HG03108 (cell line): ENCODE measurements around the gene CLEC4M.
"Not testable (repeated sequence)": the region's sequence is repeated elsewhere in the genome, so short reads cannot be mapped to it uniquely, and the experiment has no call there.

Source experiments
- ATAC-seq: cut with Tn5 transposase; IDR thresholded peaks from one replicate; pipeline ENCODE4 v1.9.1; 2021; ENCODE audit warnings: moderate library complexity; ENCODE audit not compliant: unreplicated experiment

Gene CLEC4M

DNA sequence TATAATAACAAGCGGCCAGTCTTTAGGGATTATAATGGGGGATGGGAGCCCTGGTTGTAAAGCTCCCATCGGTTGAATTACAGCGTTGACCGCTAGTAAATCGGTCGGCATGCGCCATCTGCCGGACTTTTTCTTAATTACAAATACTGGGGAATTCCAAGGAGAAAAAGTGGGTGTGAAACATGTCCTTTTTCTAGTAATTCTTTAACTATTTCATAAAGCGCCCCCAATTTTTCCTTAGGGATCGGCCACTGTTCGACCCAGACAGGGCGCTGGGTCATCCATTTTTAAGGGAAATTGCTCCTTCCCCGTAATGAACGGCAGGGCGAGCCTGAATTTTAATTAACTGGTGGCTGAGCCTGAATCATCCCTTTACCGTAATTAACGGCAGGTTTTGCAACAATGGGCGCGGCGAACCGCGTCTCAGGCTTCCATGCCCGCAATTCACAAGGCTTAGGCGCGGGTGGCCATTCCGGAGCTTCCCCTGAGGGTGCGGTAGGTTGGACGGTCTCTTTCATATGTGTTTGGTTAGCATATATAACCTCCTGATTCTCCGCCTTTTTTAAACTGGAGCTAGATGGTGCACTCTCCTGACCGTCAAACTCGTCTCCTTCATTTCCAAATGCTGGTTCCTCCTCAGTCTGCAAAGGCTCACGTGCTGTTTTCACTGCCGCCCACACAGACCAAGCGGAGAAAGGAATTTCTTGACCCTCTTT is 36.8 kb downstream of the CLEC4M start:
- no peak for ATAC-seq

GRCh38 chr19:7801020-7801570 is 38.1 kb downstream of the CLEC4M start:
- ATAC-seq = no peak

DNA sequence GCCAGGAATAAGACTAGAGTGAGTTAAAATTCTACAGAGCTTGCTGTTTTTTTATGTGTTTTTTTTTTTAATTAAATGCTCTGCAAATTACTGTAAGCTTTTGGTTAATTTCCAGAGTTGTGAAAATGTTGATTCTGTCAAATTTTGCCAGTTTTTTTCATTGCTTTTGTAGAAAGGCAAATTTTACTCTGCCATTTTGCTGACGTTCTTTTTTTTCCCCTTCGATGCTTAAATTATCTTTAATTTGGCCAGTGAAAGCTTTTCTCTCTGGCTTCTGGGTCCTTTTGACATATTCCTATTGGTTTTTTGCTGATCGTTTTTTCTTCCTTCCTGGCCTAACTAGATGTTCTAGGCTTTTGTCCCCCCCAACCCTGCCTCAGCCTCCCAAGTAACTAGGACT is 43.2 kb downstream of the CLEC4M start:
- no peak for ATAC-seq

DNA sequence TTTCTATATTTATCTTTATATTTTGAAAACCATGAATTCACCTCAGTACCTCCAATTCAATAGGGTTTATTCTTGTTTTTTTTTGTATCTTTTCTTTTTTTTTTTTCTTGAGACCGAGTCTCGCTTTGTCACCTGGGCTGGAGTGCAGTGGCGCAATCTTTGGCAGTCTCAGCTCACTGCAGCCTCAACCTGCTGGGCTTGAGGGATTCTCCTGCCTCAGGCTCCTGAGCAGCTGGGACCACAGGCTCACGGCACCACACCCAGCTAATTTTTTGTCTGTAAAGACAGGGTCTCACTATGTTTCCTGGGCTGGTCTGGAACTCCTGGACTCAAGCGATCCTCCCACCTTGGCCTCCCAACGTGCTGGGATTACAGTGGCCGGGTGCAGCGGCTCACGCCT is 43.8 kb downstream of the CLEC4M start:
- ATAC-seq = no peak

GRCh38 chr19:7808108-7808507 is 45.1 kb downstream of the CLEC4M start:
- ATAC-seq = no peak

DNA sequence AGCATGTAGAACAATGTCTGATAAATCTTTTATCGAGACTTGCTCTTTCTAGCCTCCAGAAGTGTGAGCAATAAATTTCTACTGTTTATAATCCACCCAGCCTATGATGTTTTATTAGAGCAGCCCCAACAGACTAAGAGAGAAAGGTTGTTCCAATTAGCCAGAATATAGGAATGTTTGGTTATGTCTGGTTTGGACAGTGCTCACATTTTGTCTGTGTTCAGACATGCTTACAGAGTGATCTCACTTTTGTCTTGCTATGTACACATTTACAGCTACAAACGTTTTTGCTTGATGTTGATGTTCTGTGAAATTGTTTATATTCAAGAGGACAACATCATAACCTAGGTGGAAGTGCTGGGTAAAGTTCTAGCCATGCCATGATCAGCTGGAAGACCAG is 48.9 kb downstream of the CLEC4M start:
- no peak for ATAC-seq

- no peak for ATAC-seq
Observed at GRCh38 chr19:7815325-7815724, 52.3 kb downstream of the CLEC4M start.

GRCh38 chr19:7816040-7816439 is 53.0 kb downstream of the CLEC4M start:
- ATAC-seq = not testable (repeated sequence)

GRCh38 chr19:7817801-7818200 is 54.8 kb downstream of the CLEC4M start:
- ATAC-seq = no peak

- ATAC-seq = no peak
Observed at GRCh38 chr19:7818806-7819205, 55.8 kb downstream of the CLEC4M start.
